ENCODE measurements around the gene P2RY14. TPM values are rescaled to one million over a fixed set of nuclear protein-coding genes. Genes with fewer than 3 reads are reported as not detected.

The P2RY14 gene
- total and polyA plus RNA-seq, 10 of the 15 experiments (the other 5 are each of a cell fraction or from before 2014, with no cell fraction given), result 0.06 to 0.37 (median 0.28) TPM; not detected in 7

DNA sequence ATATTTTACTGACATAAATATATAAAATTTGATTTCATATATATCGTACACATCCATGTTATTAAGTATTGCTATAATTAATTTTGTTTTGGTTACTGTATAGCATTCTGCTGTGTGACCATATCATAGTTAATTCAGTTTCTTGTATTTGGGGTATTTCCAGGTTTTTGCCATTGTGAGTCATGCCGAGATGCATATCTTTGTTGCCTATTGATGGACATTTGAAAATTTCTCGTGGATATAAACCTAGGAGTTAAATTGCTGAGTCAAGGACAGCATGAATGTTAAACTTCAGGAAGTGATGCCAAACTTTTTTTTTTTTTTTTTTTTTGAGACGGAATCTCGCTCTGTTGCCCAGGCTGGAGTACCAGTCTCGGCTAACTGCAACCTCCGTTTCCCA lies 41.6 kb downstream of the P2RY14 start:
- ChIA-PET CTCF (no interaction called here), POLR2A (no interaction called here), SMC1A (ENCODE audit: uncharacterized antibody, unreplicated experiment) (interaction anchor here (1.3 kb wide), 1 partner anchor 9 kb away, joined by 3 read pairs; no protein-coding TSS in a partner anchor), RAD21 (ENCODE audit: unreplicated experiment) (no interaction called here)
- Histone ChIP-seq H3K4me1 (ENCODE audit: control insufficient read depth, insufficient read depth, low read length) (no peaks in the 10 kb centered on the region), H3K9me3 (replicated peaks; ENCODE audit: control insufficient read depth, insufficient read depth, low read length) (no peaks in the 10 kb centered on the region), H3K27me3 (replicated peaks in 1 of 2; ENCODE audit: control insufficient read depth in 2 of 2, insufficient read depth in 2 of 2, low read length in 1 of 2) (no peaks in the 10 kb centered on the region), H3K4me3 (no peak overlapping the region), H3K9ac (ENCODE audit: control insufficient read depth, insufficient read depth, low read length) (no peak overlapping the region), H3K36me3 (ENCODE audit: control insufficient read depth in 2 of 2, insufficient read depth in 2 of 2, low read length in 1 of 2) (no peaks in the 10 kb centered on the region), H3K27ac (ENCODE audit: control insufficient read depth, insufficient read depth) (no peak overlapping the region), H3K4me2 (ENCODE audit: control insufficient read depth, insufficient read depth) (no peak overlapping the region), H4K20me1 (ENCODE audit: control insufficient read depth, insufficient read depth) (no peaks in the 10 kb centered on the region), H3K79me2 (ENCODE audit: control insufficient read depth, insufficient read depth, low read length) (no peaks in the 10 kb centered on the region), H2AFZ (ENCODE audit: control insufficient read depth, low read depth, low read length) (no peak overlapping the region)
- DNase-seq (ENCODE audit: low read depth, low spot score) (no peak), FAIRE-seq (no peak), ATAC-seq (no peak)
- WGBS (ENCODE audit: insufficient coverage, insufficient replicate concordance, low lambda C conversion rate, missing lambda C conversion rate), result 67% methylated on average over 5 of the region's 7 CpGs
- no TSS peak for BruUV-seq (replicated peaks)
- TF ChIP-seq, protein P1, sequence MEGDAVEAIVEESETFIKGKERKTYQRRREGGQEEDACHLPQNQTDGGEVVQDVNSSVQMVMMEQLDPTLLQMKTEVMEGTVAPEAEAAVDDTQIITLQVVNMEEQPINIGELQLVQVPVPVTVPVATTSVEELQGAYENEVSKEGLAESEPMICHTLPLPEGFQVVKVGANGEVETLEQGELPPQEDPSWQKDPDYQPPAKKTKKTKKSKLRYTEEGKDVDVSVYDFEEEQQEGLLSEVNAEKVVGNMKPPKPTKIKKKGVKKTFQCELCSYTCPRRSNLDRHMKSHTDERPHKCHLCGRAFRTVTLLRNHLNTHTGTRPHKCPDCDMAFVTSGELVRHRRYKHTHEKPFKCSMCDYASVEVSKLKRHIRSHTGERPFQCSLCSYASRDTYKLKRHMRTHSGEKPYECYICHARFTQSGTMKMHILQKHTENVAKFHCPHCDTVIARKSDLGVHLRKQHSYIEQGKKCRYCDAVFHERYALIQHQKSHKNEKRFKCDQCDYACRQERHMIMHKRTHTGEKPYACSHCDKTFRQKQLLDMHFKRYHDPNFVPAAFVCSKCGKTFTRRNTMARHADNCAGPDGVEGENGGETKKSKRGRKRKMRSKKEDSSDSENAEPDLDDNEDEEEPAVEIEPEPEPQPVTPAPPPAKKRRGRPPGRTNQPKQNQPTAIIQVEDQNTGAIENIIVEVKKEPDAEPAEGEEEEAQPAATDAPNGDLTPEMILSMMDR (IDR thresholded peaks at IDR 0.05 in 2 of 3, conservative IDR thresholded peaks at IDR 0.05 in 1 of 3; ENCODE audit: control insufficient read depth in 2 of 3, extremely low read depth in 1 of 3, insufficient read depth in 1 of 3, low read depth in 3 of 3, low read length in 3 of 3), result no peak
- TF ChIP-seq CHD4 (IDR thresholded peaks at IDR 0.05) (no peak), ZNF384 (IDR thresholded peaks at IDR 0.05; ENCODE audit: borderline replicate concordance, low read depth, low read length) (no peak), PAX5 (IDR thresholded peaks at IDR 0.05; ENCODE audit: borderline replicate concordance, low read depth, low read length) (no peak), TCF7 (IDR thresholded peaks at IDR 0.05; ENCODE audit: borderline replicate concordance) (no peak), SUPT20H (IDR thresholded peaks at IDR 0.05; ENCODE audit: borderline replicate concordance, control insufficient read depth, low read depth, low read length) (no peak), KDM1A (IDR thresholded peaks at IDR 0.05; ENCODE audit: borderline replicate concordance) (no peak), NFYB (IDR thresholded peaks at IDR 0.05; ENCODE audit: insufficient read depth, low read depth, low read length) (no peak), ZZZ3 (IDR thresholded peaks at IDR 0.05; ENCODE audit: control insufficient read depth, insufficient read length, low read depth) (no peak), MEF2A (IDR thresholded peaks at IDR 0.05; ENCODE audit: insufficient read depth, low read depth, low read length) (no peak), BHLHE40 (IDR thresholded peaks at IDR 0.05; ENCODE audit: borderline replicate concordance in 1 of 2, low read depth in 2 of 2, low read length in 1 of 2) (no peak), LARP7 (IDR thresholded peaks at IDR 0.05) (no peak)
- TF ChIP-seq, protein P2, sequence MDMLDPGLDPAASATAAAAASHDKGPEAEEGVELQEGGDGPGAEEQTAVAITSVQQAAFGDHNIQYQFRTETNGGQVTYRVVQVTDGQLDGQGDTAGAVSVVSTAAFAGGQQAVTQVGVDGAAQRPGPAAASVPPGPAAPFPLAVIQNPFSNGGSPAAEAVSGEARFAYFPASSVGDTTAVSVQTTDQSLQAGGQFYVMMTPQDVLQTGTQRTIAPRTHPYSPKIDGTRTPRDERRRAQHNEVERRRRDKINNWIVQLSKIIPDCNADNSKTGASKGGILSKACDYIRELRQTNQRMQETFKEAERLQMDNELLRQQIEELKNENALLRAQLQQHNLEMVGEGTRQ (IDR thresholded peaks at IDR 0.05; ENCODE audit: borderline replicate concordance, low read depth, low read length), result no peak
- in situ Hi-C loops (cut with MboI), result no loop called here
- intact Hi-C loops (cut with micrococcal nuclease; ENCODE audit: unreplicated experiment), result no loop called here

Data from GM12878 (cell line).